Kidney (tissue), 22 donors: Measurements from ENCODE around the gene NPM3. TPM values are rescaled to one million over a fixed set of nuclear protein-coding genes. Genes with fewer than 3 reads are reported as not detected.

Experiments used
- DNase-seq, 5 donors: peaks; one replicate each; pipeline ENCODE4 v3.0.0-alpha.2; 2013 to 2020
- FAIRE-seq: peaks from 2 replicates; lab custom pipeline; 2012; peaks lifted over from hg19 to GRCh38; lab: Jason Lieb, UNC
- H3K27ac ChIP-seq, 2 donors: one replicate each; pipeline ENCODE4 v1.7.0; 2013; ENCODE audit warnings: low read depth in 2 of 2, low read length in 2 of 2, inconsistent platforms in 1 of 2
- H3K27me3 ChIP-seq: one replicate; pipeline ENCODE4 v1.7.1; 2013; ENCODE audit warnings: low read length, inconsistent platforms; ENCODE audit not compliant: control insufficient read depth, insufficient read depth
- H3K36me3 ChIP-seq, 3 donors: one replicate each; pipeline versions ENCODE4 v1.7.0 to v1.7.1; 2013; ENCODE audit warnings: low read length in 3 of 3, control low read depth in 1 of 3, inconsistent platforms in 1 of 3; ENCODE audit not compliant: insufficient read depth in 3 of 3, control insufficient read depth in 2 of 3
- H3K4me1 ChIP-seq, 3 donors: one replicate each; pipeline versions ENCODE4 v1.7.0 to v1.7.1; 2013; ENCODE audit warnings: low read length in 3 of 3, inconsistent platforms in 1 of 3, low read depth in 1 of 3; ENCODE audit not compliant: control insufficient read depth in 2 of 3, insufficient read depth in 2 of 3
- H3K4me3 ChIP-seq, 3 donors: one replicate each; pipeline versions ENCODE4 v1.7.0 to v1.8.1; 2013; ENCODE audit warnings: low read length in 3 of 3, control low read depth in 1 of 3, inconsistent platforms in 1 of 3
- H3K9ac ChIP-seq, 3 donors: one replicate each; pipeline versions ENCODE4 v1.7.0 to v1.7.1; 2013; ENCODE audit warnings: low read length in 3 of 3, control low read depth in 1 of 3, inconsistent platforms in 1 of 3
- H3K9me3 ChIP-seq, 3 donors: one replicate each; pipeline versions ENCODE4 v1.7.0 to v1.7.1; 2013; ENCODE audit warnings: low read length in 3 of 3, control low read depth in 1 of 3, inconsistent platforms in 1 of 3; ENCODE audit not compliant: control insufficient read depth in 2 of 3, insufficient read depth in 1 of 3
- intact Hi-C: fragments of 100-400 bp; cut with DNase I; formaldehyde crosslinking; loops from one replicate; pipeline ENCODE4 v1.11.1; 2022
- long read RNA-seq, 10 donors: library from polyadenylated mRNA in 1 of 10; unstranded in 1 of 10; transcript quantifications; one replicate each; pipeline ENCODE4 v2.0.0 and lab custom pipeline, GENCODE V29; 2021 to 2026
- polyA plus RNA-seq: library from polyadenylated mRNA; stranded (reverse); fragments of 350-450 nt; fragmentation: Illumina TruSeq; extraction: RNeasy Lipid Tissue Mini Kit (QIAGEN cat#74804); gene quantifications from one replicate; pipeline ENCODE4 v1.2.3, GENCODE V29; 2014; ENCODE audit warnings: low read depth, low replicate concordance; ENCODE audit not compliant: insufficient read depth
- total RNA-seq: library from RNA; stranded (reverse); fragmentation: NEBNext Ultra II Directional; extraction: Animal tissue kit (Norgen Biotek cat#: 25700); gene quantifications from one replicate; pipeline ENCODE4 v1.2.1, GENCODE V29; 2021
- TF ChIP-seq, protein P1 (sequence below): IDR thresholded peaks from 3 replicates; pipeline ENCODE4 v1.5.1; 2012; ENCODE audit warnings: mild to moderate bottlenecking, moderate library complexity, borderline replicate concordance; ENCODE audit not compliant: insufficient read depth; ENCODE audit errors: extremely low read depth
- donor health status: control.
- donor health status: control.
- donor health status: control.
- donor health status: control.
- donor health status: control.
- donor health status: DM: yes; HTN: yes; CAD: no.
- donor health status: Normal renal cell carcinoma (clear cell type).

NPM3 gene
- total RNA-seq (23.8 TPM), polyA plus RNA-seq (34.0 TPM)
- long read RNA-seq, donor 1, transcript NPM3-201 (6 exons, 877 nt) = major isoform, 24 of 24 reads
- long read RNA-seq, donor 1, partial matches to known transcripts = 0 of 24 reads
- long read RNA-seq, donor 1, other reads (novel, unspliced or antisense) = 0 of 24 reads
- long read RNA-seq, donor 2, transcript NPM3-201 (6 exons, 877 nt) = major isoform, 23 of 26 reads
- long read RNA-seq, donor 2, partial matches to known transcripts = 0 of 26 reads
- long read RNA-seq, donor 2, other reads (novel, unspliced or antisense) = 0 of 26 reads
- long read RNA-seq, donor 3, transcript NPM3-201 (6 exons, 877 nt) = major isoform, 27 of 28 reads
- long read RNA-seq, donor 3, partial matches to known transcripts = 0 of 28 reads
- long read RNA-seq, donor 3, other reads (novel, unspliced or antisense) = 0 of 28 reads
- long read RNA-seq, donor 4, transcript NPM3-201 (6 exons, 877 nt) = major isoform, 18 of 21 reads
- long read RNA-seq, donor 4, partial matches to known transcripts = 0 of 21 reads
- long read RNA-seq, donor 4, other reads (novel, unspliced or antisense) = 0 of 21 reads
- long read RNA-seq, donor 5, partial matches to known transcripts = 0 of 2 reads
- long read RNA-seq, donor 5, other reads (novel, unspliced or antisense) = 0 of 2 reads
- long read RNA-seq, donor 6, transcript NPM3-201 (6 exons, 877 nt) = major isoform, 52 of 60 reads
- long read RNA-seq, donor 6, partial matches to known transcripts = 5 of 60 reads
- long read RNA-seq, donor 6, other reads (novel, unspliced or antisense) = 0 of 60 reads
- long read RNA-seq, donor 7, partial matches to known transcripts = 0 of 2 reads
- long read RNA-seq, donor 7, other reads (novel, unspliced or antisense) = 2 of 2 reads
- long read RNA-seq, donor 8, transcript NPM3-201 (6 exons, 877 nt) = major isoform, 32 of 34 reads
- long read RNA-seq, donor 8, partial matches to known transcripts = 0 of 34 reads
- long read RNA-seq, donor 8, other reads (novel, unspliced or antisense) = 0 of 34 reads
- long read RNA-seq, donor 9, transcript NPM3-201 (6 exons, 877 nt) = major isoform, 11 of 13 reads
- long read RNA-seq, donor 9, partial matches to known transcripts = 0 of 13 reads
- long read RNA-seq, donor 9, other reads (novel, unspliced or antisense) = 0 of 13 reads
- long read RNA-seq, donor 10, transcript NPM3-201 (6 exons, 877 nt) = major isoform, 17 of 19 reads
- long read RNA-seq, donor 10, partial matches to known transcripts = 0 of 19 reads
- long read RNA-seq, donor 10, other reads (novel, unspliced or antisense) = 0 of 19 reads

DNA sequence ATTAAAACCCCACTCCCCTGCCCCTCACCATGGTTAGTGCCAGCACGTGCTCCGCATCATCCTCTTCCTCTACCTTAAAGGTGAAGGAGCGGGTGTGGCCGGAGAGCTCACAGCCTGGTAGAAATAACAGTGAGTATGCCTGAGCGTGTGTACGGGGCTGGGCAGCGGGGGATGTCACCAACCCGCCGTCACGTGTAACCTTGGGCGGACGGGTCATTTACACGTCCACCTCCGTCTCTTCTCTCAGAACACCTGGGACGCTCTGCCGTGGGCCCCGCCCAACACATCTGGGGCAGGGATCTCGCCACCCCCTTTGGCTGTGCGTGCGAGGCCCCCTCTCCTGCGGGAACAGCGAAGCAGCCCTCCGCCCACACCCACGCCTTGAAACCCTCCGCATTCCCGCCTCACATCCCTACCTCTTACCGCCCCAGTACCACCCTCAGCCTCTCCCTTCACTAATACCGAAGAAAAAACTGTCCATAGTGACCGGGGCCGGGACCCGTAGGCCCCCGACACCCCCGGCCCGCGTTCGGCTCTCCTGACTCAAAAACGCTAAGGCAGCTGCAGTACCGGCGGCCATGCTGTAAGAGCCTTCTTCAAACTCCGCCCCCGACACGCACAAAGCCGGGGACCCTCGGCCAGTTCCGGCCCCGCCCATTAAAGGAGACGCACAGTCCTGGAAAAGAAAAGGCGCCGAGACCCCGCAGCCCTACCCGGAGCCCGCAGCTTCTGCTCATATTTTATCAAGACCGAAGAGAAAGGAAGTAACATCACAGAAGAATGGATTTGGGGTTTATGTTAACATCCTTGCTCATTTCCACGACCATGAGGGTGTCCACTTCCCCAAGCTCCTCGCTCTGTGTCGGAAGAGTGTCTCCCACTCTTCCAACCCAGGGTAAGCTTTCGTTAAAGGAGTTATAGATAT lies at the start of gene NPM3:
TSS of gene NPM3 (minus strand) at position 636 of the 925 bp plus-strand sequence. CDS start at position 580, 56 bp downstream.
- Histone ChIP-seq H3K36me3 (peaks cover 9 to 28% (median 18%) of the 10 kb centered on the region in 3 donors), H3K9me3 (no peaks in the 10 kb centered on the region), H3K27ac (no peak within 1 kb of the TSS), H3K9ac (peak within 1 kb of the TSS; percentile 29 to 70 (median 67)), H3K4me3 (peak within 1 kb of the TSS; percentile 77 to 87 (median 80)), H3K4me1 (peaks cover 0 to 30% (median 4%) of the 10 kb centered on the region in 3 donors), H3K27me3 (peaks cover 7% of the 10 kb centered on the region)
- FAIRE-seq (no peak), DNase-seq (peak; percentile 90 to 96 (median 93))
- TF ChIP-seq, protein P1, sequence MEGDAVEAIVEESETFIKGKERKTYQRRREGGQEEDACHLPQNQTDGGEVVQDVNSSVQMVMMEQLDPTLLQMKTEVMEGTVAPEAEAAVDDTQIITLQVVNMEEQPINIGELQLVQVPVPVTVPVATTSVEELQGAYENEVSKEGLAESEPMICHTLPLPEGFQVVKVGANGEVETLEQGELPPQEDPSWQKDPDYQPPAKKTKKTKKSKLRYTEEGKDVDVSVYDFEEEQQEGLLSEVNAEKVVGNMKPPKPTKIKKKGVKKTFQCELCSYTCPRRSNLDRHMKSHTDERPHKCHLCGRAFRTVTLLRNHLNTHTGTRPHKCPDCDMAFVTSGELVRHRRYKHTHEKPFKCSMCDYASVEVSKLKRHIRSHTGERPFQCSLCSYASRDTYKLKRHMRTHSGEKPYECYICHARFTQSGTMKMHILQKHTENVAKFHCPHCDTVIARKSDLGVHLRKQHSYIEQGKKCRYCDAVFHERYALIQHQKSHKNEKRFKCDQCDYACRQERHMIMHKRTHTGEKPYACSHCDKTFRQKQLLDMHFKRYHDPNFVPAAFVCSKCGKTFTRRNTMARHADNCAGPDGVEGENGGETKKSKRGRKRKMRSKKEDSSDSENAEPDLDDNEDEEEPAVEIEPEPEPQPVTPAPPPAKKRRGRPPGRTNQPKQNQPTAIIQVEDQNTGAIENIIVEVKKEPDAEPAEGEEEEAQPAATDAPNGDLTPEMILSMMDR = no peak
- intact Hi-C loops = no loop called here

- DNase-seq = peak in 3 of 5 donors; percentile 43 to 61 (median 45)
- Histone ChIP-seq H3K27me3 (no peaks in the 10 kb centered on the region), H3K4me3 (no peak overlapping the region), H3K36me3 (peaks cover 0 to 2% (median 0%) of the 10 kb centered on the region in 3 donors), H3K9ac (no peak overlapping the region), H3K9me3 (no peaks in the 10 kb centered on the region), H3K4me1 (peaks cover 6 to 14% (median 7%) of the 10 kb centered on the region in 3 donors), H3K27ac (no peak overlapping the region)
- intact Hi-C loops = no loop called here
- TF ChIP-seq, protein P1 = no peak
- FAIRE-seq = no peak
These were observed 49.1 kb upstream of the NPM3 start for GRCh38 chr10:101832325-101832771.
